ENCODE measurements around the gene ALOX5.

Gene ALOX5

DNA sequence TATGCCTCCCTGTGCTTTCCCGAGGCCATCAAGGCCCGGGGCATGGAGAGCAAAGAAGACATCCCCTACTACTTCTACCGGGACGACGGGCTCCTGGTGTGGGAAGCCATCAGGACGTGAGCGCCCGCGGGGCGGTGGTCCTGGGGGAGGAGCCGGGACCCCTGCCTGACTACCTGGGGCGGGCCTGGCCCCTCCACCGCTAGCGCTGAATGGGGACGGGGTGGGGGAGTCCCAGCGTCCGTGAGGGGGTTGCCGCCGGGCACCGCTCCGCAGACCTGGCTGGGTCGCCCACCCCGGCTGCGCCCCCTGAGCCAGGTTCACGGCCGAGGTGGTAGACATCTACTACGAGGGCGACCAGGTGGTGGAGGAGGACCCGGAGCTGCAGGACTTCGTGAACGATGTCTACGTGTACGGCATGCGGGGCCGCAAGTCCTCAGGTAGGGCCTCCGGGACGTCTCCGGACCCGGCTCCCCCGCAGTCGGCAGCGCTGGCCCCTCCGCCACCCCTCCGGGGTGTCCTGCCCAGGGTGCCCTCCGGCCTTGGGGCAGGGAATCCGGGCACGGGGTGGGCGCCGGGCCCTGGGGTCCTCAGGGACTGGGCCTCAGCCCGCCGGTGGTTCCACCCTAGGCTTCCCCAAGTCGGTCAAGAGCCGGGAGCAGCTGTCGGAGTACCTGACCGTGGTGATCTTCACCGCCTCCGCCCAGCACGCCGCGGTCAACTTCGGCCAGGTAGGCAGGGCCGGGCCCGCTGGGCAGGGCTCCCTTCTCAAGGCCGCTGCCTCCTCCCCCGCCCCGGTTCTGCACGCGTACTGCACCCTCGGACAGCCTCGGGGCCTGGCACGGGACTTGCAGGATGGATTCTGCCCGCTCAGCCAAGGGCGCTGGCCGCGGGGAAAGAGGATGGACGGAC, 69.3 kb downstream of the ALOX5 start:
- no peak for DNase-seq (ENCODE audit: low read depth in 2 of 2)

DNA sequence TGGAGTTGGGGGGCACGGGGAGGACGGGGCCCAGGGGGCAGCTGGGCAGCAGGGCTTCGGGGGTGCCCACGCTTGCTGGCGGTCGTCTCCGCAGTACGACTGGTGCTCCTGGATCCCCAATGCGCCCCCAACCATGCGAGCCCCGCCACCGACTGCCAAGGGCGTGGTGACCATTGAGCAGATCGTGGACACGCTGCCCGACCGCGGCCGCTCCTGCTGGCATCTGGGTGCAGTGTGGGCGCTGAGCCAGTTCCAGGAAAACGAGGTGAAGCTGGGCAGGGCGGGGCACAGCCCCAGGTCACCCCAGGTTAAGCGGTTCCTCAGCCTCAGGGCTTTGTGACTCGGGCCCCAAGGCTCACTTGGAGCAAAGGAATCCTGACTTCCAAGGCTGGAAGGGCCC, 70.0 kb downstream of the ALOX5 start:
- no peak for DNase-seq (ENCODE audit: low read depth in 2 of 2)

DNA sequence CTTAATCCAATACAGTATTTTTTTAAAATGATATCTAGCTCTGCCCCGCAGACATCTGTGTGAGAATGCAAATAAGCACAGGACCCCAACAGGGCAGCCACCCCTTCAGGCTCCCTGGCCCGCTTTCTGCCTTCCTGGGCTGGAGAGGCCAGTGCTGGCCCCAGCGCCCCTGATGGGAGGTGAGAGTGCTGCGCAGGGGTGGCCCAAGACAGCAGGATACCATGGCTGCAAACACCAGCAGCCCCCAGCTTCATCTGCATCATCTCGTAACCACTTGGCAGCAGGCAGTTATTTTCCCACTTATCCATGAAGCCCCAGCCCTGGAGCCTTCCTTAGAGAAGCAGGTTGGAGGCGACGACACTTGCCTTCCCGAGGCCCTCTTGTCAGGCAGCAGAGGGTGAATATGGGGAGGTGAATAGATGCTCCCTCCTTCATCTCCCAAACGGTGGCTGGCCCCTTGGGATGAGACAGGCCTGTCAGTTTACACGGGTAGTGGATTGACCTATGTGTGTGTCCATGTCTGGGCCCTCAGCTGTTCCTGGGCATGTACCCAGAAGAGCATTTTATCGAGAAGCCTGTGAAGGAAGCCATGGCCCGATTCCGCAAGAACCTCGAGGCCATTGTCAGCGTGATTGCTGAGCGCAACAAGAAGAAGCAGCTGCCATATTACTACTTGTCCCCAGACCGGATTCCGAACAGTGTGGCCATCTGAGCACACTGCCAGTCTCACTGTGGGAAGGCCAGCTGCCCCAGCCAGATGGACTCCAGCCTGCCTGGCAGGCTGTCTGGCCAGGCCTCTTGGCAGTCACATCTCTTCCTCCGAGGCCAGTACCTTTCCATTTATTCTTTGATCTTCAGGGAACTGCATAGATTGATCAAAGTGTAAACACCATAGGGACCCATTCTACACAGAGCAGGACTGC, 71.2 kb downstream of the ALOX5 start:
- no peak for DNase-seq (ENCODE audit: low read depth in 2 of 2)

DNA sequence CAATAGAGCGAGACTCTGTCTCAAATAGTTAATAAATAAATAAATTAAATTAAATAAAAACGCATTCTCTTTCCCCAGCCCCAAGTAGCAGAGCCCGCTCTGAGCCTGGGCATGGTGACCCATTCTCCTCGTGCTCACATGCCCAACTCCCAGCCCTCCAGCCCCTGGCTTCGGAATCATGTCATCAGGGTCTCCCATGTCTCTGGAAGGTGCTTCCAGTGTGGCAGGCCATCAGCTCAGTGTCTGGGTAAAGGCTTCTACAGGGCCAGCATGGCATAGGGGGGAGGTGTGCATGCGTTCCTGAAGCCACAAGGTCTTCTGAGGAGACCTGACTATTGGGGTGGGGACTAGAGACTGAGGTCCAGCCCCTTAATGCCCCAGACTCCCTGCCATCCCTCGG, 72.8 kb downstream of the ALOX5 start:
- DNase-seq (ENCODE audit: low read depth in 2 of 2), result no peak

DNA sequence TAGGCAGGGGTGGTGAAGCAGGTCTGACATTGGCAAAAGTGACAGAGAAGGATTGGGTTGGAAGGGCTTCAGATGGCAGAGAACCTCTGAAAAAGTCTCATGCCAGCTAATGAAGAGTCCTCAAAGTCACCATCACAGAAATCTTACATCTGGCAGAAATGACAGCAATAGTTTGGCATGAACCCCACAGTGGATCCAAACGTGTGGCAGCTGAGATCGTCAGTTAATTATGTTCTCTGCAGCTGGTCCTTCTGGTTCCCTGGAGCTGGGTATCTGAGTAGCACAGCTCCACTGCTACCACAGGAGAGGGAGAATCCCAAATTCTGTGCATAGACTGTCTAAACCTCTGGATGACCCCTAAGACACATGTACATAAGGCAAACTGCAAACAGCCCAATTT, 73.4 kb downstream of the ALOX5 start:
- no peak for DNase-seq (ENCODE audit: low read depth in 2 of 2)

DNA sequence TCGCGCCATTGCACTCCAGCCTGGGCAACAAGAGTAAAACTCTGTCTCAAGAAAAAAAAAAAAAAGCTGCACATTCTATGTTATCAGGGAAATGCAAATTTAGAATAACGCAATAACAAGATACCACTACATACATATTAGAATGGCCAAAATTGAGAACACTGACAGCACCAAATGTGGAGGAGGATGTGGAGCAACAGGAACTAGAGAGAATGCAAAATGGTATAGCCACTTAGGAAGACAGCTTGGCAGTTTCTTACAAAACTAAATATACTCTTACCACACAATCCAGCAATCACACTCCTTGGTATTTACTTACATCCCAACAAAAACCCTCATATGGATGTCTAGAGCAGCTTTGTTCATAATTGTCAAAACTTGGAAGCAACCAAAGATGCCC, 76.8 kb downstream of the ALOX5 start:
- DNase-seq (ENCODE audit: low read depth in 2 of 2), result no peak

DNA sequence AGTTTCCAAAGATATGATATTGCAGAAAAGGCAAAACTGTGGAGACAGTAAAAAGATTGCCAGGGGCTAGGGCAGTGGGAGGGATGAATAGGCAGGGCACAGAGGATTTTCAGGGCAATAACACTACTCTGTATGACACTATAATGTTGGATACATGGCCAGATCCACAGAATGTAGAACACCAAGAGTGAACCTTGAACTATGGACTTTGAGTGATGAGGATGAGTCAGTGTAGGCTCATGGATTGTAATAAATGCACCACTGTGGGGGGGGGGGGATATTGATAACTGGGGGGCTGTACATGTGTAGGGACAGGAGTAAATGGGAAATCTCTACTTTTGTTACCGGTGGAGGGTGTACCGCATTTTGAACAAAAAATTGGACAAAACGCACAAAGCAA, 77.4 kb downstream of the ALOX5 start:
- no peak for DNase-seq (ENCODE audit: low read depth in 2 of 2)

DNA sequence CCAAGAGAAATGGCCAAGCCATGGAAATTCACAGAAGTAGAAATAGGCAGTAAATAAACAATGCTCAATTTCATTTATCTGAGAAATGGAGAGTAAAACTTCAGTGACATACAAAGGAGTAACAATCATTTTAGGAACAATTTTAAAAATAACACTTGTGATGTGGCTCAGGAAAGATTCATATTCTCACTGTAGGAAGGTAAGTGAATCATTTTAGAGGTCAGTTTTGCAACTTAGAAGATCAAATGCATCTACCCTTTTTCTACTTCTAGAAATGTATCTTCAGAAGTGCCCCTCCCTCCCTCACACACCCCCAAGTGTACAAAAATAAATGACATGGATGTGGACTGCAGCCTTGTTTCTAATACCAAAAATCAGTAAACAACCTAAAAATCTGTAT, 78.3 kb downstream of the ALOX5 start:
- DNase-seq (ENCODE audit: low read depth in 2 of 2), result no peak

DNA sequence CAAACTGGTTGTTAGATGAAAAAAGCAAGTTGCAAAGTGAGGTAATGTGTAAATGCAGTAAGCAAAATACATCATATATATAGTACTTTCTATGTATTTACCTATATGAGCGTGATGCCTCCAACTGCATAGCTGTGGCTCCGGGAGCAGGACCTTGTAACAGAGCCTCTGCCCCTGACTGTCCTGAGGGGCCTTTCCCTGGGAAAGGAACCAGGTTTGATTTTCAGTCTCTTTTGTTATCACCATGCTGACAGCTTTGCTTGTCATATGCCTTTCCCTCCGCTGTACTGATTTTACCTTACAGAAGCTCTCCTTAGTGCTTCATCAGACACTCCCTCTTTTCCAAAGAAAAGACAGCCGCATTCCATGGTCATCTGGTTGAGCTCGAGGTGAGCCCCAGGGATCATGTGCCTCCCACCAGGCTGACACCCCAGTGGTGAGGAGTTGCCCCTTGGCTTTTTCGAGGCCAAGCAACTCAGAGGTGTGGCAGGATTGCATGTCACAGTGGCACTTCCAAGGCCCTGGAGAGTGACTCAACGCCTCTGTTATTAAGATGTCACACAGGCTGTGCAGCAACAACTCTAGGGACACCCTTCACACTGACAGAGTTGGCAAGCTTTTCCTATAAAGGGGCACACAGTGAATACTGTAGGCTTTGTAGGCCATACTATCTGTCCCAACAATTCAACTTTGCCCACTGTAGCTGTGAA, 78.9 kb downstream of the ALOX5 start:
- DNase-seq (ENCODE audit: low read depth in 2 of 2), result no peak

DNA sequence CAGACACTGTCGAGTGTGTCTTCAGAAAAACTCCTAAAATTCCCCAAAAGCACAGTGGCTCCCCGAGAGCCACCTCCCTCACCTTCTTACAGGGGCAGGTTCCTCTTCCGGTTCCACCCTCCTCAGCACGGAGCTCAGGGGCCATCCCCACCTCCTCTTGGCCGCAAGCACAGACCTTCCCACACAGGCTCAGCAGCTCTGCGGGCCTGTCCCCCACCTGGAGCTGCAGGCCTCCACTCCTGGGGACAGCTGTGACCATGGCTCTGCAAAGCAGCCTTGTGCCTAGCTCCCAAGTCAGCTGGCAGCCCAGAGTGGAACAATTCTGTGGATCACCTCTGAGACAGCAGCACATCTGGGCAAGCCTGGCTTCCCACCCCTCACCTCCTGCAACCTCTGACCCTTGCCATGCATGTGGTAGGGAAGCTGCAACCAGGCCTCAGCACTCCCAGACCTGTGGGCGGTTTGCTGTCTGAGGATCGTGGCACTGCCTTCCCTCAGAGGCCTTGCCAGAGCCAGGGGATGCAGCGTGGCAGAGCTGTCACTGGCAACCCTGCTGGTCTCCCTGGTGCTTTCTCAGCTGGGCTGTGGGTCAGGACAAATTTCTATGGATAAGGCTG, 79.7 kb downstream of the ALOX5 start:
- DNase-seq (ENCODE audit: low read depth in 2 of 2), result no peak

DNA sequence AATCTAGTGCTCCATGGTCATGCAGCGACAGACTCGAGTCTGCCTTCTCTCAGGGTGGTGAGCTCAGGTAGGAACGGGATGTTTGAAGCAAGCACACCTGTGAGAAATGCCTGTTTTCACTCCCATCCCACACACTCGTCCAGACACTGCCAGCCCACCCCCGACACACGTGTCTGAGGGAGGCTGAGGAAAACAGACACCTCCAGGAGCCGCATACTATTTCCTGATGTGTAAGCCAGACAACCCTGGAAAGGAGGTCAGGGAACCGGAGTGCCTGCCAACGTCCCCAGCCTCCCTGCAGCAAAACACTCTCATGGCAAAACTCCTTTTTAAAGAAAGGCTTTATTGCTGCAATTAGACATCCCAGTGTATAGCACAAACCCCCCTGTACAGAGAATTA, 80.2 kb downstream of the ALOX5 start:
- no peak for DNase-seq (ENCODE audit: low read depth in 2 of 2)

DNA sequence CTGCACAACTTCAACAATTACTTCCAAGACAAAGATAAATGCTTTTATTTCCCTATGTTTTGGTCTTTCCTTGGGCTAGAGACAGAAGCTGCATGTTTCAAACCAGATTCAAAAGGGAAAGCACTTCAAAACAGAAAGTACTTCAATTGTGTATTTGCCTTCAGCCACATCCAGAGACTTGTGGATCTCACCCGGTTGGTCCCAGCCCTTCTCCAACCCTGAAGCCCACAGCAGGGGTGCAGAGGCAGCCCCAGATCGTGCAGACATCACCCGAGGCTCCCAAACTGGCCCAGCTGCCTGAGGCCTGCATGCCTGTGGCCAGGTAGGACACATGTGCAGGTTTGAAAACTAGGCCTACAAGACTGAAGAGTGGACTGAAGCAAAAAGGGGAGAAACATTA, 80.8 kb downstream of the ALOX5 start:
- no peak for DNase-seq (ENCODE audit: low read depth in 2 of 2)

DNA sequence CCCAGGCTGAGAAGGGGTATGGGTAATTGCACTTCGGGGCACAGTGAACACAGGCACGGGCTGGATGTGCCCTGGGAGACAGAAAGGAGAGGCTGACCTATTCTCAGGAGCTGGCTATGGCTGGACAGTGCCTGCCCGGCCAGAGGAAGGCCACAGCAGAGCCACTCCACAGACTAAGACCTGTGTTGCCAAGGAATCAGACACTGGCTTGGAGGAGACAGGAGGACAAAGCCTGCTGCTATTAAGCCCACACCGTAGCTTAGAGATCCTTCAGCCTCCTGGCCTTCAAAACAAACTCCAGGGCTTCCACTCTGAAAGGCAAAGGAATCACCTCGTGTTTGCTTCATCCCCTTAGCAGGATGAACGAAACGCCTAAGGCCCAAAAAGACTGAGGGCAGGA, 82.2 kb downstream of the ALOX5 start:
- DNase-seq (ENCODE audit: low read depth in 2 of 2), result no peak

DNA sequence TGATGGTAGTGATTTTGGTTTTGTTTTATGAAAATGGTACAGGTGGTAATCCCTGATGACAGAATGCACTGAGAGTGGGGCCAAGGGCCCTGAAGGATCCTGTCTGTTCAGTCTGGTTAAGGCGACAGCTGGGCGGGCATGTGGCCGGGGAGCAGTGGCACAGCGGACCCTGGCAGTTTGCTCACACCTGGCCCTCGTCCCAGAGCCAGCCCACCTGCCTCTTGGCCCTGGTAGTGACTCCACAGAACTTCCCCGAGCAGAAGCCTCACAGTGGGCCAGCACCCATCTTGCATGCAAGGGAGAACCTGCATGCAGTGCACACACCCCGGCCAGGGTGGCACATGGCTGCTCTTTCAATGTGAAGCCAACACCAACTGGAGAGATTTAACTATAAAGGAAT, 82.8 kb downstream of the ALOX5 start:
- DNase-seq (ENCODE audit: low read depth in 2 of 2), result no peak

DNA sequence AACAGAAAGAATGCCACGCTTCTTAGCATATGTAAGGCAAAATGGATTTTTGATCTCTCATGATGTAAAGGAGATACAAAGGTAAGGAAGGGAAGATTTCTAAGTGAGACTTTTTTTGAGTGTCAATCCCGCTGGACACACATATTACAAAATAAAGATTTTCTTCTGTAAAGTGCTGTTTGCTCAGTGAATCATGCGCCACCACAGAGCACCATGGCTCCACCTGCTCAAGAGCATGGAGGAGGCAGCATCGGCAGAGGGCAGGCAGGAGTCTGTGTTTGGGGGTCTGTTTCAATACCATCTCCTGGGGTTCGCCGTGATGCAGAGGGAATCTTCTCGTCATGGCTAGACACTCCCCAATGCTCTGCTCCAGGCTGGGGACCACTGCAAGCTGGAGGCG, 83.5 kb downstream of the ALOX5 start:
- DNase-seq (ENCODE audit: low read depth in 2 of 2), result no peak

DNA sequence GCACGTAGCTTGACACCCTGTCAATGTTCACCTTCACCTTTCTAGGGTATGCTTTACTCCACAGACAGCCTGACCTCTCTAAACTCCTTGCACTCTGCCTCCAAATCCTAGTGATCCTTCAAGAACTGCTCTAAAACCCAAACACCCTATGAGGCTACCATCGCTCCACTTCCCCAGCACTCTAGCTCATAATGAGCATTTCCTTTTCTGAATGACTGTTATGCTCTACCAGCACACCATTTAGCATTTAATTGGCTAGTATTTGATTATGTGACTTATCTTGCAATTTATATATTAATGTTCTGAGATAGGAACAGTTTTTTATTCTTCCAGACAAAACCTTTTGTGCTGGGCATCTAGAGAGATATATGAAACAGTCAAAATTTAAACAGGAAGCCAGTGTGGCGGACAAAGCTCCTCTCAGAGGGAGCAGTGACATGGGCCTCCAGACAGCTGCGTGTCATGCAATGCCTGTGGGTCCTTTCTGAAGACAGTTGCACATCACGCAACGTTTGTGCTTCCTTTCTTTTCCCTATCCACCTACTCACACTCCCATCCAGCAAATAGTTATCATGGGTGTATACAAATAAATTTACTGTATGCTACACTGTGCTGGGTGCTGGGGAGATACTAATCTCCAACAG, 86.3 kb downstream of the ALOX5 start:
- DNase-seq (ENCODE audit: low read depth in 2 of 2), result no peak

DNA sequence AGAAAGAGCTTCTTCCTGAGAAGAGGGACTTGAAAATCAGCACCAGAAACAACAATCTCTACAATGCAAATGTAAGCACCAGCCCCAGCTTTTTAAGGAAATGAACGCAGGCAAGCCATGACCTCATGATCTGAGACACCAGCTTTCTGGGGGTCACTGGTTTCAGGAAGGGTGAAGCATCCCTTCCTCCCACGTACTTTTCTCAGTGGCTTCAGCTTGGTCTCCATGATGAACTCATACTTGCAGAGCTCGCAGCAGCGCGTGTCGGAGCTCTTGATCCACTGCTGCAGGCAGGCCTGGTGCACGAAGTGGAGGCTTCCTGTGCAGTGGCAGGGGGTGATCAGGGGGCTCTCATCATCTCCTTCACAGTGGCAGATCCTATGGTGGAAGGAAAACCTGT, 87.0 kb downstream of the ALOX5 start:
- DNase-seq (ENCODE audit: low read depth in 2 of 2), result no peak

DNA sequence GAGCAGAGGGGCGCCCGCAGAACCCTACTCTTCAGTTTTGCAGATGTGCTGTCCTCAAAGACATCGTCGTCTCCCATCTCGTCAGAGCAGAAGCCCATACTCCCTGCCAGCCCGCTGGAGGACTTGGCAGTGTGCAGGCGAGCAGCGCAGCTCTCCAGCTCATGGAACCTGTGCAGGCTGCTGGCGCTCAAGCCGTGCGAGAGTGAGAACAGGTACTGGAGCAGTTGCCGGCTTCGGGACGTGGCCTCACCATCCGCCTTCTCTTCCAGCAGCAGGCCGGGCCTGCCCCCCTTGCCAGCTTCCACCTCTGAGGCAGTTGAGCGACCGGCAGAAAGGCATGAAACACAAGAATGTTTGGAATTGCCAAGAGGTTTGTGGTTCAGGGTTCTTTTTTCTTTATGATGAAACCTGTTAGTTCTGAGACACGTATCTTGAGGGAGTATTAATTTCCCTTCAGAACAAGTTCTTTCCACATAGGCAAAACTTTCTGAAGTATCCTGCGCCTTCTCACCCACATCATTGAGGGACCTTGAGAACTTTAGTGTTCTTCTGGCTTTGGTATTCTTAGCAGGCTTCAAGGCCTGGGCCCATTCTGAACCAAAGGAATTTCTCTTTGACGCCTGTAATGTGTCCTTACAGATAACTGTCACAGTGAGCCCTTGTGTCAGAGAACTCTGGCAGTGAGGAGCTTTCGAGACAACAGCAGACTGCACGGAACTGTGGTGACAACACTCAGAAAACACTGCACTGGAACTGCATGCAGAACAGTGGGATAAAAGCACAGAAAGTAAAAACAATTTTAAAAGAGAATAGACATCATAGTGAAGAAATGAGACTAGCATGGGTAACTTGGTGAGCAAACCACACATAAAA, 89.5 kb downstream of the ALOX5 start:
- no peak for DNase-seq (ENCODE audit: low read depth in 2 of 2)

DNA sequence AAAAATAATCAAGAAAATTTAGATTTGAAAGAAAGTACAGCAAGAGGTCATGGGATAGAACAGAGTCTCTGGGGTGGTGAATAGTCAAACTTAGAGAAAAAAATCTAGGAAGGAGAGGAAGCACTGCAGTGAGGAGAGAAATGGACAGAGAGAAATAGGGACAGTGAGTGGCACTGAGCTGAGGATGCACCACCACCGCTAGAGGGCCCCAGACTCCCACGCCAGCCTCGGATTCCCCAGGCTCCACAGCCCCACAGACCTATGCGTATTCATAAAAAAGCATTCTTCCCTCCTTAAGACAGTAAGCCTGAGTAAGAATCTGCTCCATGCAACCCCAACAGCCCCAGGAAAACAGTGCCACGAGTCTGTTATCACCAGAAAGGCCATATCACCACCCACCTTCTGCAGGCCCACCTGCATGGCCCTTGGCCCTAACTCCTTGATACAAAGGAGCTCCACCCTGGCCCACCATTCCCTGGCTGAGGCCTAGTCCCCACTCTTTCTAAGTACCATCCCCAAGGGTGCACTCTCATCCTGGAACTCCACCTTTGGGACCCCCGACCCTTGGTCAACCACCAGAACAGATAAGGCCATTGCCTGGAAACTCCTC, 91.0 kb downstream of the ALOX5 start:
- peak; percentile 69 to 70 for DNase-seq (ENCODE audit: low read depth in 2 of 2)

DNA sequence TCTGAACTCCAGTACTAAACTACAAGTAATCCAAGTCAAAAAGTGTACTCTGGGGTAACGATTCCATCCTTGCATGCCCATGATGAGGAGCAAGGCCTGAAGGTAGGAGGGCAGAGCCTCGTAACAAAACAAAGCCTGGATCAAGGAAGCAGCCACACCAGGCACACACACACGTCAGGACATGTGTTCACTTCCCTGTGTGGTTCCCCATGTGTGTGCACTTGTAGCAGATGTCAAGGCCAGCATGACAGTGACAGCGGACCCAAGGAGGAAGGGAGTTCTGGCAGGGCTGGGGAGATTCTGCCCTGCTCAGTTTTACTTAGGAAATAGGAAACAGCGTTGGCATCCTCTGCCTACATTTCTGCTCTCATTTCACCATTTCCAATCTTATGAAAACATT, 92.8 kb downstream of the ALOX5 start:
- no peak for DNase-seq (ENCODE audit: low read depth in 2 of 2)
